ENCODE data around the gene NR2F6. TPM values are rescaled to one million over a fixed set of nuclear protein-coding genes. Genes with fewer than 3 reads are reported as not detected.

The NR2F6 gene
- total and polyA plus RNA-seq, 2 experiments from 2014 or later = 64.0 to 209 TPM

DNA sequence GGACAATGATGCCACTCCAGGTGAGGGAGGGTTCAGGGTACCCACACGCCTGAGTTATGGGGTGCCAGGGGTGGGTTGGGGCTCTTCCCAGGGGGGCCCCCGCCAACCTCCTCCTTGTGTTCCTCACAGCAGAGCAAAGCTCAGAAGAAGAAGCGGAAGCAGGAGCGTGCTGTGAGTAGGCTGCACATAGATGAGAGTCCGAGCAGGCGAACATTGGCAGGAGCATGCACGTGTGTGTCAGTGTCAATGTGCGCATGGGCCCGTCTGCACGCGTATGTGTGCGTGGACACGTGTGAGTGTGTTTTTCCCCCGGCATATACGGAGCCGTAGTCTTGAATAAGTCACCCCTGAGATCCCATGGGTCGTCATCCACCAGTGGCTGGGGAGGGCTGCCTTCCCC is 43.0 kb downstream of the NR2F6 start:
- no peaks in the 10 kb centered on the region for H3K79me2 ChIP-seq (replicated peaks; ENCODE audit: insufficient read depth)
- no peak overlapping the region for H3K27ac ChIP-seq (ENCODE audit: low read depth)
- DNase-seq (ENCODE audit: low spot score) (no peak), ATAC-seq (no peak)
- H3K4me2 ChIP-seq = no peak overlapping the region
- H3K4me1 ChIP-seq (ENCODE audit: insufficient read depth) = no peaks in the 10 kb centered on the region
- H3K36me3 Mint-ChIP-seq (ENCODE audit: low read depth) = peaks cover 62% of the 10 kb centered on the region
- no peaks in the 10 kb centered on the region for H3K4me1 Mint-ChIP-seq
- no peak overlapping the region for H3K4me3 Mint-ChIP-seq
- no peaks in the 10 kb centered on the region; the same call in 1 of the 3 replicates for H3K9me3 Mint-ChIP-seq
- H3F3A ChIP-seq (replicated peaks; ENCODE audit: low read depth) = no peaks in the 10 kb centered on the region
- peaks cover 13% of the 10 kb centered on the region for H3K27me3 Mint-ChIP-seq (ENCODE audit: insufficient read depth, low read depth, poor library complexity)
- 0 out of 2 replicates have a peak, but pooled peaks cover 3% of the 10 kb centered on the region for H4K20me1 ChIP-seq (replicated peaks; ENCODE audit: insufficient read depth)
- no peaks in the 10 kb centered on the region for H3K9me2 ChIP-seq (ENCODE audit: insufficient read depth)
- TF ChIP-seq, protein P1, sequence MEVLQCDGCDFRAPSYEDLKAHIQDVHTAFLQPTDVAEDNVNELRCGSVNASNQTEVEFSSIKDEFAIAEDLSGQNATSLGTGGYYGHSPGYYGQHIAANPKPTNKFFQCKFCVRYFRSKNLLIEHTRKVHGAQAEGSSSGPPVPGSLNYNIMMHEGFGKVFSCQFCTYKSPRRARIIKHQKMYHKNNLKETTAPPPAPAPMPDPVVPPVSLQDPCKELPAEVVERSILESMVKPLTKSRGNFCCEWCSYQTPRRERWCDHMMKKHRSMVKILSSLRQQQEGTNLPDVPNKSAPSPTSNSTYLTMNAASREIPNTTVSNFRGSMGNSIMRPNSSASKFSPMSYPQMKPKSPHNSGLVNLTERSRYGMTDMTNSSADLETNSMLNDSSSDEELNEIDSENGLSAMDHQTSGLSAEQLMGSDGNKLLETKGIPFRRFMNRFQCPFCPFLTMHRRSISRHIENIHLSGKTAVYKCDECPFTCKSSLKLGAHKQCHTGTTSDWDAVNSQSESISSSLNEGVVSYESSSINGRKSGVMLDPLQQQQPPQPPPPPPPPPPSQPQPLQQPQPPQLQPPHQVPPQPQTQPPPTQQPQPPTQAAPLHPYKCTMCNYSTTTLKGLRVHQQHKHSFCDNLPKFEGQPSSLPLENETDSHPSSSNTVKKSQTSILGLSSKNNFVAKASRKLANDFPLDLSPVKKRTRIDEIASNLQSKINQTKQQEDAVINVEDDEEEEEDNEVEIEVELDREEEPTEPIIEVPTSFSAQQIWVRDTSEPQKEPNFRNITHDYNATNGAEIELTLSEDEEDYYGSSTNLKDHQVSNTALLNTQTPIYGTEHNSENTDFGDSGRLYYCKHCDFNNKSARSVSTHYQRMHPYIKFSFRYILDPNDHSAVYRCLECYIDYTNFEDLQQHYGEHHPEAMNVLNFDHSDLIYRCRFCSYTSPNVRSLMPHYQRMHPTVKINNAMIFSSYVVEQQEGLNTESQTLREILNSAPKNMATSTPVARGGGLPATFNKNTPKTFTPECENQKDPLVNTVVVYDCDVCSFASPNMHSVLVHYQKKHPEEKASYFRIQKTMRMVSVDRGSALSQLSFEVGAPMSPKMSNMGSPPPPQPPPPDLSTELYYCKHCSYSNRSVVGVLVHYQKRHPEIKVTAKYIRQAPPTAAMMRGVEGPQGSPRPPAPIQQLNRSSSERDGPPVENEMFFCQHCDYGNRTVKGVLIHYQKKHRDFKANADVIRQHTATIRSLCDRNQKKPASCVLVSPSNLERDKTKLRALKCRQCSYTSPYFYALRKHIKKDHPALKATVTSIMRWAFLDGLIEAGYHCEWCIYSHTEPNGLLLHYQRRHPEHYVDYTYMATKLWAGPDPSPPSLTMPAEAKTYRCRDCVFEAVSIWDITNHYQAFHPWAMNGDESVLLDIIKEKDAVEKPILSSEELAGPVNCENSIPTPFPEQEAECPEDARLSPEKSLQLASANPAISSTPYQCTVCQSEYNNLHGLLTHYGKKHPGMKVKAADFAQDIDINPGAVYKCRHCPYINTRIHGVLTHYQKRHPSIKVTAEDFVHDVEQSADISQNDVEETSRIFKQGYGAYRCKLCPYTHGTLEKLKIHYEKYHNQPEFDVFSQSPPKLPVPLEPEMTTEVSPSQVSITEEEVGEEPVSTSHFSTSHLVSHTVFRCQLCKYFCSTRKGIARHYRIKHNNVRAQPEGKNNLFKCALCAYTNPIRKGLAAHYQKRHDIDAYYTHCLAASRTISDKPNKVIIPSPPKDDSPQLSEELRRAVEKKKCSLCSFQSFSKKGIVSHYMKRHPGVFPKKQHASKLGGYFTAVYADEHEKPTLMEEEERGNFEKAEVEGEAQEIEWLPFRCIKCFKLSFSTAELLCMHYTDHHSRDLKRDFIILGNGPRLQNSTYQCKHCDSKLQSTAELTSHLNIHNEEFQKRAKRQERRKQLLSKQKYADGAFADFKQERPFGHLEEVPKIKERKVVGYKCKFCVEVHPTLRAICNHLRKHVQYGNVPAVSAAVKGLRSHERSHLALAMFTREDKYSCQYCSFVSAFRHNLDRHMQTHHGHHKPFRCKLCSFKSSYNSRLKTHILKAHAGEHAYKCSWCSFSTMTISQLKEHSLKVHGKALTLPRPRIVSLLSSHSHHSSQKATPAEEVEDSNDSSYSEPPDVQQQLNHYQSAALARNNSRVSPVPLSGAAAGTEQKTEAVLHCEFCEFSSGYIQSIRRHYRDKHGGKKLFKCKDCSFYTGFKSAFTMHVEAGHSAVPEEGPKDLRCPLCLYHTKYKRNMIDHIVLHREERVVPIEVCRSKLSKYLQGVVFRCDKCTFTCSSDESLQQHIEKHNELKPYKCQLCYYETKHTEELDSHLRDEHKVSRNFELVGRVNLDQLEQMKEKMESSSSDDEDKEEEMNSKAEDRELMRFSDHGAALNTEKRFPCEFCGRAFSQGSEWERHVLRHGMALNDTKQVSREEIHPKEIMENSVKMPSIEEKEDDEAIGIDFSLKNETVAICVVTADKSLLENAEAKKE (CRISPR knock-in tag; IDR thresholded peaks at IDR 0.05) = no peak
- TF ChIP-seq, protein P2, sequence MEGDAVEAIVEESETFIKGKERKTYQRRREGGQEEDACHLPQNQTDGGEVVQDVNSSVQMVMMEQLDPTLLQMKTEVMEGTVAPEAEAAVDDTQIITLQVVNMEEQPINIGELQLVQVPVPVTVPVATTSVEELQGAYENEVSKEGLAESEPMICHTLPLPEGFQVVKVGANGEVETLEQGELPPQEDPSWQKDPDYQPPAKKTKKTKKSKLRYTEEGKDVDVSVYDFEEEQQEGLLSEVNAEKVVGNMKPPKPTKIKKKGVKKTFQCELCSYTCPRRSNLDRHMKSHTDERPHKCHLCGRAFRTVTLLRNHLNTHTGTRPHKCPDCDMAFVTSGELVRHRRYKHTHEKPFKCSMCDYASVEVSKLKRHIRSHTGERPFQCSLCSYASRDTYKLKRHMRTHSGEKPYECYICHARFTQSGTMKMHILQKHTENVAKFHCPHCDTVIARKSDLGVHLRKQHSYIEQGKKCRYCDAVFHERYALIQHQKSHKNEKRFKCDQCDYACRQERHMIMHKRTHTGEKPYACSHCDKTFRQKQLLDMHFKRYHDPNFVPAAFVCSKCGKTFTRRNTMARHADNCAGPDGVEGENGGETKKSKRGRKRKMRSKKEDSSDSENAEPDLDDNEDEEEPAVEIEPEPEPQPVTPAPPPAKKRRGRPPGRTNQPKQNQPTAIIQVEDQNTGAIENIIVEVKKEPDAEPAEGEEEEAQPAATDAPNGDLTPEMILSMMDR (conservative IDR thresholded peaks at IDR 0.05; ENCODE audit: low read depth in 2 of 2) = no peak
- no peak for TF ChIP-seq EZH2phosphoT487 (IDR thresholded peaks at IDR 0.05; ENCODE audit: unreplicated experiment)
- no peak for TF ChIP-seq STAT1 (IDR thresholded peaks at IDR 0.05; ENCODE audit: unreplicated experiment)
- no peak for TF ChIP-seq NANOG (IDR thresholded peaks at IDR 0.05; ENCODE audit: borderline replicate concordance)
- no peak for TF ChIP-seq JUNB (IDR thresholded peaks at IDR 0.05; ENCODE audit: unreplicated experiment)
- TF ChIP-seq, protein P3, sequence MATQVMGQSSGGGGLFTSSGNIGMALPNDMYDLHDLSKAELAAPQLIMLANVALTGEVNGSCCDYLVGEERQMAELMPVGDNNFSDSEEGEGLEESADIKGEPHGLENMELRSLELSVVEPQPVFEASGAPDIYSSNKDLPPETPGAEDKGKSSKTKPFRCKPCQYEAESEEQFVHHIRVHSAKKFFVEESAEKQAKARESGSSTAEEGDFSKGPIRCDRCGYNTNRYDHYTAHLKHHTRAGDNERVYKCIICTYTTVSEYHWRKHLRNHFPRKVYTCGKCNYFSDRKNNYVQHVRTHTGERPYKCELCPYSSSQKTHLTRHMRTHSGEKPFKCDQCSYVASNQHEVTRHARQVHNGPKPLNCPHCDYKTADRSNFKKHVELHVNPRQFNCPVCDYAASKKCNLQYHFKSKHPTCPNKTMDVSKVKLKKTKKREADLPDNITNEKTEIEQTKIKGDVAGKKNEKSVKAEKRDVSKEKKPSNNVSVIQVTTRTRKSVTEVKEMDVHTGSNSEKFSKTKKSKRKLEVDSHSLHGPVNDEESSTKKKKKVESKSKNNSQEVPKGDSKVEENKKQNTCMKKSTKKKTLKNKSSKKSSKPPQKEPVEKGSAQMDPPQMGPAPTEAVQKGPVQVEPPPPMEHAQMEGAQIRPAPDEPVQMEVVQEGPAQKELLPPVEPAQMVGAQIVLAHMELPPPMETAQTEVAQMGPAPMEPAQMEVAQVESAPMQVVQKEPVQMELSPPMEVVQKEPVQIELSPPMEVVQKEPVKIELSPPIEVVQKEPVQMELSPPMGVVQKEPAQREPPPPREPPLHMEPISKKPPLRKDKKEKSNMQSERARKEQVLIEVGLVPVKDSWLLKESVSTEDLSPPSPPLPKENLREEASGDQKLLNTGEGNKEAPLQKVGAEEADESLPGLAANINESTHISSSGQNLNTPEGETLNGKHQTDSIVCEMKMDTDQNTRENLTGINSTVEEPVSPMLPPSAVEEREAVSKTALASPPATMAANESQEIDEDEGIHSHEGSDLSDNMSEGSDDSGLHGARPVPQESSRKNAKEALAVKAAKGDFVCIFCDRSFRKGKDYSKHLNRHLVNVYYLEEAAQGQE (IDR thresholded peaks at IDR 0.05; ENCODE audit: unreplicated experiment) = no peak
- no peak for TF ChIP-seq EZH2 (IDR thresholded peaks at IDR 0.05; ENCODE audit: low read depth, unreplicated experiment)
- no peak for TF ChIP-seq POLR2AphosphoS5 (IDR thresholded peaks at IDR 0.05; ENCODE audit: low read depth)
- no peak for TF ChIP-seq ZNF331 (CRISPR knock-in tag; IDR thresholded peaks at IDR 0.05; ENCODE audit: low read depth)
- TF ChIP-seq, protein P4, sequence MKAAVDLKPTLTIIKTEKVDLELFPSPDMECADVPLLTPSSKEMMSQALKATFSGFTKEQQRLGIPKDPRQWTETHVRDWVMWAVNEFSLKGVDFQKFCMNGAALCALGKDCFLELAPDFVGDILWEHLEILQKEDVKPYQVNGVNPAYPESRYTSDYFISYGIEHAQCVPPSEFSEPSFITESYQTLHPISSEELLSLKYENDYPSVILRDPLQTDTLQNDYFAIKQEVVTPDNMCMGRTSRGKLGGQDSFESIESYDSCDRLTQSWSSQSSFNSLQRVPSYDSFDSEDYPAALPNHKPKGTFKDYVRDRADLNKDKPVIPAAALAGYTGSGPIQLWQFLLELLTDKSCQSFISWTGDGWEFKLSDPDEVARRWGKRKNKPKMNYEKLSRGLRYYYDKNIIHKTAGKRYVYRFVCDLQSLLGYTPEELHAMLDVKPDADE (IDR thresholded peaks at IDR 0.05) = no peak
- TF ChIP-seq ZNF114 (CRISPR knock-in tag; IDR thresholded peaks at IDR 0.05) = no peak
- no peak for TF ChIP-seq CREB1 (CRISPR knock-in tag; IDR thresholded peaks at IDR 0.05; ENCODE audit: low read depth)
- 0 out of 2 replicates have a peak, but pooled peaks cover 3% of the 10 kb centered on the region for H3K36me3 ChIP-seq (ENCODE audit: insufficient read depth)
- H2AFZ ChIP-seq = no peak overlapping the region
- H3K27ac Mint-ChIP-seq = no peak overlapping the region
- H3K4me3 ChIP-seq = no peak overlapping the region
- no peaks in the 10 kb centered on the region for H3K27me3 ChIP-seq (ENCODE audit: insufficient read depth)

All from GM23338 (cell line).